Parathyroid adenoma (tissue), 2 donors: ENCODE results near the gene DYNC2I2.

Experiments used
- H2AFZ ChIP-seq: fragments of 300-600 bp; sonication (generic); one replicate; pipeline ENCODE4 v1.7.0; 2017; ENCODE audit warnings: antibody characterized with exemption, mild to moderate bottlenecking
- H3K27ac ChIP-seq: fragments of 300-600 bp; sonication (generic); one replicate; pipeline ENCODE4 v1.7.0; 2017
- H3K27me3 ChIP-seq: fragments of 300-600 bp; sonication (generic); one replicate; pipeline ENCODE4 v1.7.0; 2017; ENCODE audit warnings: low read length; ENCODE audit not compliant: control insufficient read depth, insufficient read depth
- H3K36me3 ChIP-seq: fragments of 300-600 bp; sonication (generic); one replicate; pipeline ENCODE4 v1.7.0; 2017; ENCODE audit warnings: low read length; ENCODE audit not compliant: control insufficient read depth, insufficient read depth
- H3K4me1 ChIP-seq: fragments of 300-600 bp; sonication (generic); one replicate; pipeline ENCODE4 v1.7.0; 2017; ENCODE audit warnings: control low read depth
- H3K4me2 ChIP-seq: fragments of 300-600 bp; sonication (generic); one replicate; pipeline ENCODE4 v1.7.0; 2017; ENCODE audit warnings: low read length
- H3K4me3 ChIP-seq: fragments of 300-600 bp; sonication (generic); one replicate; pipeline ENCODE4 v1.7.0; 2017; ENCODE audit warnings: low read depth, low read length
- H3K79me2 ChIP-seq: fragments of 300-600 bp; sonication (generic); one replicate; pipeline ENCODE4 v1.7.0; 2017; ENCODE audit warnings: control low read depth
- H3K9ac ChIP-seq: fragments of 300-600 bp; sonication (generic); one replicate; pipeline ENCODE4 v1.7.0; 2017; ENCODE audit warnings: mild to moderate bottlenecking
- H3K9me3 ChIP-seq: fragments of 300-600 bp; sonication (generic); one replicate; pipeline ENCODE4 v1.7.0; 2017; ENCODE audit warnings: low read length; ENCODE audit not compliant: control insufficient read depth
- CTCF ChIP-seq: fragments of 300-600 bp; sonication (generic); IDR thresholded peaks from one replicate; pipeline ENCODE4 v1.7.0; 2017; ENCODE audit warnings: antibody characterized with exemption, mild to moderate bottlenecking
- donor health status: primary hyperparathyroidism.

Gene DYNC2I2

GRCh38 chr9:128614728-128615127 is 41.9 kb downstream of the DYNC2I2 start:
- Histone ChIP-seq H3K9me3 (no peaks in the 10 kb centered on the region), H3K4me1 (no peaks in the 10 kb centered on the region), H2AFZ (no peak overlapping the region)

GRCh38 chr9:128611600-128612394 is 44.9 kb downstream of the DYNC2I2 start:
- no peaks in the 10 kb centered on the region for H3K4me1 ChIP-seq
- no peak overlapping the region for H3K27ac ChIP-seq
- H3K27me3 ChIP-seq, result no peaks in the 10 kb centered on the region
- no peaks in the 10 kb centered on the region for H3K36me3 ChIP-seq
- H3K4me3 ChIP-seq, result no peak overlapping the region
- no peaks in the 10 kb centered on the region for H3K9me3 ChIP-seq
- H2AFZ ChIP-seq, result no peak overlapping the region
- no peak overlapping the region for H3K4me2 ChIP-seq
- no peak overlapping the region for H3K9ac ChIP-seq
- TF ChIP-seq CTCF, result no peak
- H3K79me2 ChIP-seq, result no peaks in the 10 kb centered on the region

More at GRCh38 chr9:128614728-128615127, 41.9 kb downstream of the DYNC2I2 start:
- TF ChIP-seq CTCF, result no peak
- H3K4me2 ChIP-seq, result no peak overlapping the region
- no peaks in the 10 kb centered on the region for H3K27me3 ChIP-seq
- no peaks in the 10 kb centered on the region for H3K79me2 ChIP-seq
- H3K4me3 ChIP-seq, result no peak overlapping the region
- H3K27ac ChIP-seq, result no peak overlapping the region
- H3K9ac ChIP-seq, result no peak overlapping the region
- no peaks in the 10 kb centered on the region for H3K36me3 ChIP-seq

GRCh38 chr9:128610897-128611296 is 45.8 kb downstream of the DYNC2I2 start:
- H3K9me3 ChIP-seq, result no peaks in the 10 kb centered on the region
- no peak overlapping the region for H3K9ac ChIP-seq
- TF ChIP-seq CTCF, result no peak
- no peak overlapping the region for H3K4me2 ChIP-seq
- no peaks in the 10 kb centered on the region for H3K36me3 ChIP-seq
- H3K27ac ChIP-seq, result no peak overlapping the region
- H3K27me3 ChIP-seq, result no peaks in the 10 kb centered on the region
- no peak overlapping the region for H3K4me3 ChIP-seq
- H3K79me2 ChIP-seq, result no peaks in the 10 kb centered on the region
- no peak overlapping the region for H2AFZ ChIP-seq
- no peaks in the 10 kb centered on the region for H3K4me1 ChIP-seq

- Histone ChIP-seq H3K79me2 (no peaks in the 10 kb centered on the region), H3K36me3 (no peaks in the 10 kb centered on the region), H3K9ac (no peak overlapping the region), H3K27me3 (no peaks in the 10 kb centered on the region), H3K4me2 (no peak overlapping the region), H3K27ac (no peak overlapping the region), H3K4me3 (no peak overlapping the region), H2AFZ (no peak overlapping the region), H3K9me3 (no peaks in the 10 kb centered on the region), H3K4me1 (no peaks in the 10 kb centered on the region)
- no peak for TF ChIP-seq CTCF
Measured at GRCh38 chr9:128607642-128608350, 48.9 kb downstream of the DYNC2I2 start.
